ACC112 (cell line): ENCODE data around the gene RERE.

Experiments used
- H2AFZ ChIP-seq: fragments of 200-600 bp; sonication (generic); one replicate; pipeline ENCODE4 v1.6.0; 2017; ENCODE audit warnings: antibody characterized with exemption, low read length; ENCODE audit not compliant: unreplicated experiment
- H3K27ac ChIP-seq: fragments of 200-600 bp; sonication (generic); 2 replicates; pipeline ENCODE4 v1.5.1; 2014; ENCODE audit warnings: low read depth, mild to moderate bottlenecking, antibody characterized with exemption, low read length, moderate library complexity
- H3K27me3 ChIP-seq: fragments of 200-600 bp; sonication (generic); 2 replicates; pipeline ENCODE4 v1.6.1; 2014; ENCODE audit warnings: mild to moderate bottlenecking, antibody characterized with exemption, low read length, moderate library complexity, mixed read lengths; ENCODE audit not compliant: insufficient read depth
- H3K36me3 ChIP-seq: fragments of 200-600 bp; sonication (generic); 2 replicates; pipeline ENCODE4 v1.6.1; 2016; ENCODE audit warnings: mild to moderate bottlenecking, antibody characterized with exemption, low read length, moderate library complexity, mixed read lengths; ENCODE audit not compliant: insufficient read depth
- H3K4me1 ChIP-seq: fragments of 200-600 bp; sonication (generic); one replicate; pipeline ENCODE4 v1.6.1; 2016; ENCODE audit warnings: low read length, mixed read lengths; ENCODE audit not compliant: insufficient read depth, unreplicated experiment, control insufficient read depth
- H3K4me3 ChIP-seq: fragments of 200-600 bp; sonication (generic); 2 replicates; pipeline ENCODE4 v1.5.1; 2014; ENCODE audit warnings: mild to moderate bottlenecking, low read depth, low read length
- H3K79me2 ChIP-seq: fragments of 200-600 bp; sonication (generic); one replicate; pipeline ENCODE4 v1.6.0; 2016; ENCODE audit warnings: low read length; ENCODE audit not compliant: control insufficient read depth, unreplicated experiment, insufficient read depth

Gene RERE

DNA sequence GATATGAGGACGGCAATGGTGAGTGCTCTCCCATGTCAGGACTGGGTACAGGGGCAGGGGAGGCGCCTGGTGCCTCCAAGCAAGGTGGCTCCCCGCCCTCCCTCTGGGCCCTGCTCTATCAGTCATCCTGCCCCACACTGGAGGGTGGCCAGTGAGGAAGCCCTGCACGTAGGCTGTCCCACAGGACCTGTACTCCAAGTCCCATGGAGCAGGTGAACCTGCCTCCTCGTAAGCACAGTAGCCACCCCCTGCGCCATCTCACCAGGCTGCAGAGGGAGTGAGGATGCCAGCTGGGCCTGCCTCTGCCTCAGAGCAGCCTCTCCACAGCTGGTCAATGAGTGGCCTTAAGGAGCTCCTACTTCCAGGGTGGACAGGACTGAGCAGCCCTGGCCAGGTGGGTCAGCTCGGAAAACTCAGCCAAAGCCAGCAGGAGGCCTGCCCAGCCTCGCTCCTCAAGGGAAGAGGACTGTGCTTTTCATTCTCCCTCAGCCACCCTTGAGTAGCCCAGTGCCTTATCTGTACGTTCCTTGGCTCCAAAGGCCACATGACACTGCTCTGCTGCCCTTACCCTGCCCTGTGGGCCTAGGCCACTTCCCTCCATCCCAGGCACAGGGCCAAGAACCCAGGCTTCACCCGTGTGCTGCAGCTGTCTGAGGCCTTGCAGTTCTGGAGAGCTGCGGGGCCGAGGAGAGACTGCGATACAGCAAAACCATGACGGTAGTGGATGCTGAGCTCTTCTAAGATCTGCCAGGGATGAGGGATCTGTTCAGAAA lies 459.9 kb downstream of the RERE start:
- H3K79me2 ChIP-seq, result no peaks in the 10 kb centered on the region
- H3K4me3 ChIP-seq, result no peak overlapping the region
- no peaks in the 10 kb centered on the region for H3K27me3 ChIP-seq
- no peaks in the 10 kb centered on the region for H3K4me1 ChIP-seq
- H3K27ac ChIP-seq, result no peak overlapping the region
- H3K36me3 ChIP-seq, result peaks cover 21% of the 10 kb centered on the region
- no peak overlapping the region for H2AFZ ChIP-seq

DNA sequence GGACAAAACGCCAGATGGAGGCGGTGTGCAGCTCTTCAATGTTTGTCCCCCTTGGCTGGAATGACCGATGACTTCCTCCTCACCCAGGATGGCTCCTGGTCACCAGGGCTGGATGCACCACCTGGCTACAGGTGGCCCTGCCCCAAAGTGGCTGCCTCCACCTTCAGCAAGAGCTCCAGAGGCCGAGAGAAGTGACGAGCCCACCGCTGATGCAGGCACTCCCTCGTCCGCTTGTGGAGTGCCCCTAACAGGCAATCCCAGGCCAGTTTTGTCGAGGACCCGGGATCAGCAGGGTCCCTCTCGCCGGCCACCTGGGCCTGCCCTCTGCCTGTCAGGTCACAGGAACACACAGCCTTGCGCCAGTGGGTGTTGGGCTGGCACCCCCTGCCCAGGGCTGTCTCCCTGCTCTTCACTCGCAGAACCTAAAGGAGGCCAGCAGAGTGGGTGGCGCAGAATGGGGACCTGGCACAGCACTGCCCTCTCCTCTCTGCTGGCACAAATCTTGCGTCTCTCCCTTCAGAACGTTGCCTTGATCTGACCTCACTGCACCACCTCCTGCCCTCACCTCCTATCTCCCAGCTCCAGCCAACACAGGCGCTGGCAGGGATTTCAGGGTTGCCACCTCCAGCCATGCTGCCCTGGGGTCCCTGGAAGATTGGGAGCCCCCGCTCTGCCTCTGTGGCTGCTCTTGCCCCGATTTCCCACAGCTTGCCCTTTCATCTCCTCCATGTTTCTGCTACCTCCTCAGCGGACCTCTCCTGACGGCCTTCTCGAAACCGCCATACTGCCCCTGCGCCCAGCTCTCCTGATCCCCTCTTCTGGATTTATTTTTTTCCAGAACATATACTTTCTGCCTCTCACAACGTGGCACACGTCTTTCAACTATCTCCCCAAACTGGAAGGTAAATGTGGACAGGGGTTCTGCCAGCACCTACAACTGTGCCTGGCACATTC lies 460.9 kb downstream of the RERE start:
- H3K4me3 ChIP-seq, result no peak overlapping the region
- no peak overlapping the region for H2AFZ ChIP-seq
- no peaks in the 10 kb centered on the region for H3K79me2 ChIP-seq
- H3K27me3 ChIP-seq, result no peaks in the 10 kb centered on the region
- H3K36me3 ChIP-seq, result peaks cover 13% of the 10 kb centered on the region
- no peaks in the 10 kb centered on the region for H3K4me1 ChIP-seq
- no peak overlapping the region for H3K27ac ChIP-seq

DNA sequence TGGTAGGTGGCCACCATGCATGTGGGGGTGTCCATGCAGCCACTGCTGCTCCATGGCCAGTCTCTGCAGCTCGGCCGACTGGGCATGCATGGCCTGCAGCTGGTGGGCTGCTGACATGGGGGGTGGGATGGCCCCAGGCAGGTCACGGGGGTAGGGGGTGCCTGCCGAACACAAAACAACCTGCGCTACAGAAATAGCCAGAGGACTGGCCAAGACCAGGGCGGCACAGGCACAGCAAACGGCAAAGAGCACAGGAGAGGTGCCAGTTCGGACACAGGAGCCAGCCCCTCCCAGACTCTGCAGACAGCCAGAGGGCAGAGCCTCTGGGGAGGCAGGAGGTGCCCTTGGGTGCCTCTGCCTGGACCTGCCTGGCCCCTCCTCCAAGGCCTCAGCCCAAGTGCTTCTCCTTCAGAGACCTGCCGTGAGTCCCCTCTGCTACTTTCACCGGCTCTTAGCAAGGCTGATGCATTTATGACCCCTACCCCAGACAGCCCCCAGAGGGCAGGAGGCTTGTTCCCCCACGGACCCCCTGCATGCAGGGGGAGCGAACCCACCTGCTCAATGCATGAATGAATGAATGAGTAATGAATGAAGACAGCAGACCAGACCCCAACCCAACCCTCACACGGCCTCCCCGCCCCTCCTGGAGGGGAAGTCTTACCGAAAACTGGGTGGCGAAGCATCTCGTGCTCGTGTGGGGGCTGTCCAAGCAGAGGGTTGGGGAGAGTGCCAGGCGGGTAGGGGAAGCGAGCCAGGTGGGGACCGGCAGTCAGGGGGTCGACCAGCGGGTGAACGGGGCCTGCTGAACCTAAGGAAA lies 461.8 kb downstream of the RERE start:
- peaks cover 11% of the 10 kb centered on the region for H3K36me3 ChIP-seq
- H3K27ac ChIP-seq, result no peak overlapping the region
- H3K79me2 ChIP-seq, result no peaks in the 10 kb centered on the region
- no peak overlapping the region for H3K4me3 ChIP-seq
- no peaks in the 10 kb centered on the region for H3K27me3 ChIP-seq
- no peaks in the 10 kb centered on the region for H3K4me1 ChIP-seq
- H2AFZ ChIP-seq, result no peak overlapping the region

DNA sequence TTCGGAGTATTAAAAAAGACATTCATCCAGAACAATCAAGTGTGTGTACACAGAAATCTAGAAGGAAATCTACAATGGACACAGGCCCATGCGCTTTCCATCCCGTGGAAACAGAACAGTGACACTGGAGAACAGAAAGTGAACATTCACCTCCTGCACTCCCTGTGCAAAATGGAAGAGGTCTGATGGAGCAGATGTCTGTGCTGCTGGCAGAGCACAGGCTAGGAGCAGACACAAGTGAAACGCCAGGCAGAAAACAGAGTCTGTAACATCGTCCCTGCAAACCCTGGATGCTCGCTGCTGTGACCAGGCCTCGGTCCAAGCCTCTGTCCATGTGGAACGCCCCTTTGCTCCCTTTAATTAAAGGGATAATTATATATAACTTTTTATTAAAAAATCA lies 463.4 kb downstream of the RERE start:
- no peak overlapping the region for H2AFZ ChIP-seq
- H3K79me2 ChIP-seq, result no peaks in the 10 kb centered on the region
- no peaks in the 10 kb centered on the region for H3K27me3 ChIP-seq
- H3K4me3 ChIP-seq, result no peak overlapping the region
- H3K36me3 ChIP-seq, result peaks cover 11% of the 10 kb centered on the region
- H3K4me1 ChIP-seq, result peaks cover 8% of the 10 kb centered on the region
- no peak overlapping the region for H3K27ac ChIP-seq

DNA sequence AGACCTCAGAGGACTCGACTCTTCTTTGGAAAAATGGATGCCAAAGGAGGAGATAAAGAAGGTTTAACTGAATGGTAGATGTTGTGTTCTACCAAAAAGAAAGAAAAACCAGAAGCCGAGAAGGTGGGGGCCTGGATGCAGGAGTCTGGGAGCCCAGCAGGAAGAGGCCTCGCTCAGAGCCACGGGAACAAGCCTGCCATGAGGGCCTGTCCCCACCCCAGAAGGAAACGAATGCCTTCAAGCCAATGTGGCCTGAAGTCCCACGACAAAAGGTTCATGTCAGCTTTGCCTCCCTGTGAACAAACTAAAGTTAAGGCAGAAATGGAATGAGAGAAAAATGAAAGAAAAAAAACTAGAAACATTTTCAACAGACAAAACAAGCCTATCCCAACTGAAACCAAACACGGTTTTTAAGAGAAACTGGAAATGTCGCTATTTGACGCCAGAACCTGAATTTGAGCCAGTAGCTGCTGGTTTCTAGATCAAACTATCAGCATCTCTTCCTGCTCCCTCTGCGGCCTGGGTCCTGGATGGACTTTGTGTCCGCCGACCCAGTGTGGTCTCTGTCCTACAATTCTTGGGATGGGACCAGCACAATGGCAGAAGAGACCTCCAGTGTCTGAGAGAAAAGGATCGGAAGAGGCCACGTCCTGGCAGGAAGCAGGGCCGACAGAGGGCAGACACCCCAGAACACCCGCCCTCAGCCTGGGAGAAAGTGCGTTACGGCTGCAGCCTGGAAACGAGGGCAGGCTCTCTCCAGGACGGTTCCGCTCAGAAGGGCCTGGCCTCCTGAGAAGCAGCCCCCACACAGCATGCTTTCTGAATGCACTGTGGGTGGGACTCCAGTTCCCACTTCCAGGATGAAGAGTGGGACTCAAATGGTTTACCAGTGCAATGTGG lies 464.3 kb downstream of the RERE start:
- no peaks in the 10 kb centered on the region for H3K27me3 ChIP-seq
- H2AFZ ChIP-seq, result no peak overlapping the region
- H3K79me2 ChIP-seq, result no peaks in the 10 kb centered on the region
- H3K4me3 ChIP-seq, result no peak overlapping the region
- H3K36me3 ChIP-seq, result peaks cover 10% of the 10 kb centered on the region
- H3K4me1 ChIP-seq, result peaks cover 12% of the 10 kb centered on the region
- 0 out of 2 replicates have a peak overlapping the region, but pooled peaks have one; percentile 16 for H3K27ac ChIP-seq

DNA sequence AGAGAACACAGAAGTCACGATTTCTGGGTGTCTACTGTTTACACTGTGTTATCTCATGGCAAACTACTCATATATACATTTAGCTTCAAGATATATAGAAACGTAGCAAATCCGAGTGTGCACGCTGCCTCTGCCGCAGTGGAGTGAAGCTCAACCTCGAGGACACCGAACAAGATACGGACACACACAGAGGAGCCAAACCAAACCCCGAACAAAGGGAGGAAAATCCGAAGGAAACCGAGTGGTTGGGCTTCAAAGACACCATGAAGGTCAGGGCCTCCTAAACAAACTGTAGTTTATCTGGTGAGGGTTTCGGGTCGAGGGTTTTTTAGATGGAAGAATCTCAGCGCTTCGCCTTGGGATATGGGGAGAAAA lies 465.0 kb downstream of the RERE start:
- no peak overlapping the region for H3K4me3 ChIP-seq
- H3K36me3 ChIP-seq, result peaks cover 8% of the 10 kb centered on the region
- H3K27ac ChIP-seq, result no peak overlapping the region
- no peaks in the 10 kb centered on the region for H3K79me2 ChIP-seq
- no peaks in the 10 kb centered on the region for H3K27me3 ChIP-seq
- H3K4me1 ChIP-seq, result peaks cover 12% of the 10 kb centered on the region
- no peak overlapping the region for H2AFZ ChIP-seq

DNA sequence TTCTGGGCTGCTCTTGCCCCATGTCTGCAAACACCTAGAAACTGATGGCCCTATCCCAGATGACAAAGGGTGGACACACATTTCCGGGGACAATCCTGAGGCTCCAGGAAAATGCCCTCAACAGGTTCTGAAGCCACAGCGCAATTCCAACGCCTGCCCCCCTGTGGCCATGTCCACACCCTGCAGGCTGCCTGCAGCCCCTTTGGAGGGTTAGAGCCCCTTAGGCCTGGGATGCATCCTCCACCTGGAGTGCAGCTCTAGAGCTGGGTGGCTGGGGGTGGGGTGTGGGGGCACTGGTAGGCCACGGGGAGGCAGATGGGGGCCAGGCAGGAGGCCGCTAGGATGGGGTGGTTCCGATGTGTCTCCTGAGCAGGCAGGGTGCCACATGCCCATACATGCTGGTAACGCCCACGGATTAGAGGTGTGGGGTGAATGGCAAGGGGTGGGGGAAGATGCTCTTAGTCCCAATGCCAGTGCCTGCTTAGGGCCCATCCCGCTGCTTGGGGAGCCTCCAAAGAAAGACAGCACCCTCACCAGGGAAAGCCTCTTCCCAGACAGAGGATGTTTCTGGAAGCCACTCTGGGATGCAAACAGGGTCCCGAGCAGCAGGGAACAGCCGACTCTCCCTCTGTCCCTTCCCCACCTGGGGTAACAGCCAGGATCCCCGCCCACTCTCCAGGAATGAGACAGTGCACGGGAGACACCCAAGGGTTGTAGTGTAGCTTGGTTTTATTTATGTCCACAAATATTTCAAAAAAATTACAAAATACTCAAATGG lies 465.6 kb downstream of the RERE start:
- H3K36me3 ChIP-seq, result peaks cover 8% of the 10 kb centered on the region
- H3K27me3 ChIP-seq, result no peaks in the 10 kb centered on the region
- H3K4me1 ChIP-seq, result peaks cover 12% of the 10 kb centered on the region
- no peak overlapping the region for H3K4me3 ChIP-seq
- H3K79me2 ChIP-seq, result no peaks in the 10 kb centered on the region
- no peak overlapping the region for H3K27ac ChIP-seq
- no peak overlapping the region for H2AFZ ChIP-seq

DNA sequence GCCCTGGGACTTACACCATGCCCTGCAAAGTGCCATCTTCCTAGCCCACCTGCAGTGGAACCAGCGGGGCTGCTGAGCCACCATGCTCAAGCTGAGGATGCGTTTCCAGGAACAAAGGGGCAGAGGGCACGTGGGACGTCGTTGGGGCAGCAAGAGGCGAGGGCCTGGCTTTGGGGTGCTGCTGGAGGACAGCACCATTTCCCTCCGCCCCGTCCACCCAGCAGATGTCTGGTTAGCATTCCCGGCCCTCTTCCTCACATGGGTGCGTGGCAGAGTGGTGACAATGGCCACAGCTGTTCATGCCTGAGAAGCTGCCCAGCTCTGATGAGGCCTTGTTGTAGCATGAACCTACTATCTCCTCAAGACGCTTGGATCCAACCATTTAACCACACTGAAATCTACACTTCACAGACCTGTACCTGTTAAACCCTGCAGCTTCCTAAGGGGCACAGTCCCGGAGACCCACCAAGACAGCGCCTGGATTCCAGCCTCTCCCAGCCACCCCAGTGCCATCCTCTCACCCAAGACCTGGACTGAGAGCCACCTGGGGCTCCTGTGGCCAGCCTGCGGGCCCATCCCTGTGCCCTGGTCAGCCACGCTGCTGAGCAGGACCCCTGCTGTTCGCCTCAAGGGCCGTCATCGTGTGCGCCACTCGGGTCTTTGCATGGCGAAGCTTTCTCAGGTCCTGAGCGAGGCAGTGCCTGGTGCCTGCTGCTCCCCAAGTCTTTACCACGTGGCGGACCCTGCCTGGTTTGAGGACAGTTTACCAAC lies 466.3 kb downstream of the RERE start:
- Histone ChIP-seq H3K27ac (no peak overlapping the region), H2AFZ (no peak overlapping the region), H3K4me1 (peaks cover 12% of the 10 kb centered on the region), H3K36me3 (peaks cover 8% of the 10 kb centered on the region), H3K27me3 (no peaks in the 10 kb centered on the region), H3K4me3 (no peak overlapping the region), H3K79me2 (no peaks in the 10 kb centered on the region)

DNA sequence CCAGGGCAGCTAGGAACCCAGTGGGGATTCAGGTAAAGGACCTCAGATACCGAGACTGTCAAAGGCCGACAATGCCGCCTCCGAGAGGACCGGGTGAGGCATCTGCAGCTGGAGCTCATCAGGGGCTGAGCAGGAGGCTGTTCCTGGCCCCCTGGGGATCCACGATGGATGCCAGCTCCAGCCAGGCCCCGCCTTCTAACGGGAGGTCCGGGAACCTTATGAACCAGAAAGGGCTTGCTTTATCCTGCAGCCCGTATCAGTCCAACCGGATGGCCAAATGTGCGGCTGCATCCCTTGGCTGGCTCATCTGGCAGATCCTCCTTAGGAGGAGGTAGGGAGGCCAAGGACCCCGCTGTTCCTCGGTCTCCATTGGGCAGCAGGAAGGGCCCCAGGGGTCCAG lies 467.5 kb downstream of the RERE start:
- H3K79me2 ChIP-seq, result no peaks in the 10 kb centered on the region
- peaks cover 7% of the 10 kb centered on the region for H3K36me3 ChIP-seq
- no peak overlapping the region for H3K27ac ChIP-seq
- no peaks in the 10 kb centered on the region for H3K27me3 ChIP-seq
- H3K4me3 ChIP-seq, result no peak overlapping the region
- H2AFZ ChIP-seq, result no peak overlapping the region
- H3K4me1 ChIP-seq, result peaks cover 12% of the 10 kb centered on the region
